D721Med (cell line): ENCODE data around the gene LSM3.

ENCODE experiments used
- DNase-seq: peaks from one replicate; pipeline ENCODE4 v3.0.0; 2011; ENCODE audit warnings: low spot score; ENCODE audit not compliant: insufficient read length
- FAIRE-seq: peaks from 2 replicates; lab custom pipeline; 2011; peaks lifted over from hg19 to GRCh38; lab: Jason Lieb, UNC
- CTCF ChIP-seq: IDR thresholded peaks from 2 replicates; pipeline ENCODE4 v1.5.1; 2012; ENCODE audit warnings: mild to moderate bottlenecking, control low read depth; ENCODE audit not compliant: insufficient read depth; ENCODE audit errors: missing control alignments

The LSM3 gene

DNA sequence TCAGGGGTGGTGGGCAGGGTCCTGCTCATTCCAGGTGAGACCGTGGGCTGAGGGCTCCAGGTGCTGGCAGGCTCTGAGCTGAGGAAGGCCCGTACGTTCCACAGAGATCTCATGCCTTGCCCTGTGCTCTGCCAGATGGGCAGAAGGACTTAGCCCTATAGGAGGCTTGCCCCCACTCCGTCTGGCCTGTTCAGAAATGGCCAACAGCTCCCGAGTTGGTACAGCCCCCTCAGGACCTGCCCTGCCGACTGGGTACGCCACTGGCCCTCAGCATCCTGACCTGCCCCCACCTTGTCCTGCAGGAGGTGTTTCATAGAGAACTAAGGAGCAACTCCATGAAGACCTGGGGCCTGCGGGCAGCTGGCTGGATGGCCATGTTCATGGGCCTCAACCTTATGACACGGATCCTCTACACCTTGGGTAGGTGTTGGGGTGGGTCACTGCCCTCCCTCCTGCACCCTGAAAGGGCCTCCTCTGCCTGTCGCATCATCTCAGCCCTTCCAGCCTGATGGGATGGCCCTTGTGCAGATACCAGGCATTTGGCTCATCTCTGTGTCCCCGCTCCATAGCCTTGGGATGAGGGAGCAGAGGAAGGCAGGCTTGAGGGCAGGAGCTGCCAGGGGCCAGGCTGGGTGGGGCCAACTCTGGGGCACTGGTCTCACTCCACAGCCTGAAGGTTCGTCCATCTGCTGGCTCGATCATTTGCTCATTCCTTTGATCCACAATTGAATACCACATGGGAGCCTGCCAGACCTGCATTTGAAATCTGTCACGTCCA lies 39.5 kb upstream of the LSM3 start:
- no peak for DNase-seq
- no peak for FAIRE-seq
- TF ChIP-seq CTCF, result no peak

DNA sequence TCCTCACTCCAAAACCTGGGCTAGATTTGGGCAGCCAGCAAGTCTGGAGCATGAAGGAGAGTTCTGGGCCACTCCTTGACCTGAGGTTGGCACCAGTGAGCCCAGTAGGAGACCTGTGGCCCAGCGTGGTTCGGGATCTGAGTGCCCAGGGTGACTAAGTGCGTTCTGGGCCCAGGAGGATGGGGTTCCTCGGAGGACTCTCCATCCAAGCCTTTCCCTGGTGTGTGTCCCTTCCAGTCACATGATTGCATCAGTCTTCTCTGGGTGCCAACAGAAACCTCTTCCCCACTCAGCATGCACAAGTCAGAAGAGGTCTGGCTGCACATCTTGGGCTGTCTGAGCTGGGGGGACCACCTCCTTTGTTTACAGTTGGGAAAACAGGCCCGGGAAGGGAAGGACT lies 38.8 kb upstream of the LSM3 start:
- no peak for TF ChIP-seq CTCF
- DNase-seq (no peak), FAIRE-seq (no peak)

GRCh38 chr3:14140668-14141067 lies 37.9 kb upstream of the LSM3 start:
- no peak for FAIRE-seq
- no peak for DNase-seq

GRCh38 chr3:14141144-14141543 lies 37.5 kb upstream of the LSM3 start:
- DNase-seq (no peak), FAIRE-seq (no peak)
- TF ChIP-seq CTCF, result no peak

More at GRCh38 chr3:14140668-14141067, 37.9 kb upstream of the LSM3 start:
- TF ChIP-seq CTCF, result no peak

GRCh38 chr3:14141602-14142341 lies 36.8 kb upstream of the LSM3 start:
- no peak for TF ChIP-seq CTCF
- DNase-seq (no peak), FAIRE-seq (no peak)

DNA sequence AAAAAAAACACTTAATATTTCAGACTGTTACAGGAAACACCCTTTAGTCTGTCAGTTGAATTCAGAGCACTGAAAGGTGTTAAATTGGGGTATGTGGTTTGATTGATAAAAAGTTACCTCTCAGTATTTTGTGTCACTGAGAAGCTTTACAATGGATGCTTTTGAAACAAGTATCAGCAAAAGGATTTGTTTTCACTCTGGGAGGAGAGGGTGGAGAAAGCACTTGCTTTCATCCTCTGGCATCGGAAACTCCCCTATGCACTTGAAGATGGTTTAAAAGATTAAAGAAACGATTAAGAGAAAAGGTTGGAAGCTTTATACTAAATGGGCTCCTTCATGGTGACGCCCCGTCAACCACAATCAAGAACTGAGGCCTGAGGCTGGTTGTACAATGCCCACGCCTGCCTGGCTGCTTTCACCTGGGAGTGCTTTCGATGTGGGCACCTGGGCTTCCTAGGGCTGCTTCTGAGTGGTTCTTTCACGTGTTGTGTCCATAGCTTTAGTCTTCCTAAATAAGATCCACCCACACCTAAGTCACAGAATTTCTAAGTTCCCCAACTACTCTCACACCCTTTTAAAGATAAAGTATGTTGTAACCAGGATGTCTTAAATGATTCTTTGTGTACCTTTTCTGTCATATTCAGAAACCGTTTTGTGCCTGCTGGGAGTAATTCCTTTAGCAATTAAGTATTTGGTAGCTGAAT lies 35.9 kb upstream of the LSM3 start:
- DNase-seq (no peak), FAIRE-seq (no peak)
- TF ChIP-seq CTCF, result no peak
